ENCODE data around the gene TRAPPC2B.

Gene TRAPPC2B

DNA sequence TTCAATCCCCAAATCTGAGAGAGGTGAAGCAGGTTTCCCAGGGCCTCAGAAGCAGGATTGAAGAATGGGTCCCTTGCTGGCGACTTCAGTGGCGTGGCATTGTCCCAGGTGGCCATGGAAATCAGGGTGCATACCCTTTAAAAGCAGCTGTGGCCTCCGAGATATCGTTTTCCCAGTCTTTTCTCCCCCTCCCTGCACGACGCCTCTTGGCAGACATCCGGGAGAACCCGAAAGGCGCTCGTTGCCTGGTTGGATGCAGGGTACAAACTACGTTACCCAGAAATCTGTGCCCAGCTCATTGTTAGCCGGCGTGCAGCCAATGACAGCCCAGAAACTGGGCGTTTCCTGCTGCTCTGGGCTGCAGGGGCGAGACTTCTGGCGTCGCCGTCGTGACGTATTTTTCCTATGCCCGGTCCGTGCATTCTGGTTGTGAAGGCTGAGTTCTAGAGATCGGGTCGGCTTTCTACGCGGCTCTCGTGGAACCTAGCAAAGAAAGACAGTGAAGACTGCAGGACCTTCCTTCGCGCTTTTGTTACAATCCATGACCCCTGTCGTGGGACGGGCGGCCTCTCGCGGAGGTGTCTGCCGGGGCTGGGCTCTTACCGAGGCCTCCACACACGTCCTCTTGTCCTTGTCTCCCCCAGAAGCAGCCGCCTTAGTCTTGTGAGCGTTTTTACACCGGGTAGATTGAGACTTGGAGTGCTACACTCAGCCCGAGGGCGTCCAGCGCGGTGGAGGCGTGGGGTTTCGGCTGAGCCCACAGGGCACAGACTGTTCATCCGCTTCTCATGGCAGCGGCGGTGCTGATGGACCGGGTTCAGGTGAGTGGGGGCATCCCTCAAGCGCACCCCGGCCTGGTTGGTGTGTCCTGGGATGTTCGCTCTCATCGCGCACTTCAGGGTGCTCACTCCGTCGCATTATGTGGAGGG lies 12.2 kb upstream of the TRAPPC2B start, which contains the start of gene ZNF304 (continued):
- TF ChIP-seq KLF8 (tag by site-specific recombination; IDR thresholded peaks at IDR 0.05) (peak; percentile 84), ZNF776 (tag by site-specific recombination; IDR thresholded peaks at IDR 0.05; ENCODE audit: borderline replicate concordance) (no peak), SCRT1 (tag by site-specific recombination; IDR thresholded peaks at IDR 0.05; ENCODE audit: borderline replicate concordance) (no peak), ZNF670 (tag by site-specific recombination; IDR thresholded peaks at IDR 0.05; ENCODE audit: low read depth) (no peak), MEIS1 (CRISPR knock-in tag; IDR thresholded peaks at IDR 0.05; ENCODE audit: borderline replicate concordance) (no peak), KLF7 (tag by site-specific recombination; IDR thresholded peaks at IDR 0.05; ENCODE audit: borderline replicate concordance) (peak; percentile 46; the same call in 1 of the 2 replicates), FEZF1 (tag by site-specific recombination; IDR thresholded peaks at IDR 0.05) (no peak), ZBTB1 (tag by site-specific recombination; IDR thresholded peaks at IDR 0.05) (no peak), ZNF621 (tag by site-specific recombination; IDR thresholded peaks at IDR 0.05) (no peak), KLF10 (tag by site-specific recombination; IDR thresholded peaks at IDR 0.05) (no peak), ZNF157 (tag by site-specific recombination; IDR thresholded peaks at IDR 0.05) (no peak), ZNF324 (tag by site-specific recombination; IDR thresholded peaks at IDR 0.05) (no peak), SP7 (tag by site-specific recombination; IDR thresholded peaks at IDR 0.05) (no peak), ZBTB48 (tag by site-specific recombination; IDR thresholded peaks at IDR 0.05) (no peak; the same call in 1 of the 2 replicates), ZNF16 (tag by site-specific recombination; IDR thresholded peaks at IDR 0.05; ENCODE audit: low read depth) (no peak), KLF16 (tag by site-specific recombination; IDR thresholded peaks at IDR 0.05) (no peak), SETDB1 (IDR thresholded peaks at IDR 0.05; ENCODE audit: insufficient read length, low read length) (no peak)
- TF ChIP-seq, protein P1, sequence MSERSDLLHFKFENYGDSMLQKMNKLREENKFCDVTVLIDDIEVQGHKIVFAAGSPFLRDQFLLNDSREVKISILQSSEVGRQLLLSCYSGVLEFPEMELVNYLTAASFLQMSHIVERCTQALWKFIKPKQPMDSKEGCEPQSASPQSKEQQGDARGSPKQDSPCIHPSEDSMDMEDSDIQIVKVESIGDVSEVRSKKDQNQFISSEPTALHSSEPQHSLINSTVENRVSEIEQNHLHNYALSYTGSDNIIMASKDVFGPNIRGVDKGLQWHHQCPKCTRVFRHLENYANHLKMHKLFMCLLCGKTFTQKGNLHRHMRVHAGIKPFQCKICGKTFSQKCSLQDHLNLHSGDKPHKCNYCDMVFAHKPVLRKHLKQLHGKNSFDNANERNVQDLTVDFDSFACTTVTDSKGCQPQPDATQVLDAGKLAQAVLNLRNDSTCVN (tag by site-specific recombination; optimal IDR thresholded peaks at IDR 0.05), result no peak
- TF ChIP-seq, protein P2, sequence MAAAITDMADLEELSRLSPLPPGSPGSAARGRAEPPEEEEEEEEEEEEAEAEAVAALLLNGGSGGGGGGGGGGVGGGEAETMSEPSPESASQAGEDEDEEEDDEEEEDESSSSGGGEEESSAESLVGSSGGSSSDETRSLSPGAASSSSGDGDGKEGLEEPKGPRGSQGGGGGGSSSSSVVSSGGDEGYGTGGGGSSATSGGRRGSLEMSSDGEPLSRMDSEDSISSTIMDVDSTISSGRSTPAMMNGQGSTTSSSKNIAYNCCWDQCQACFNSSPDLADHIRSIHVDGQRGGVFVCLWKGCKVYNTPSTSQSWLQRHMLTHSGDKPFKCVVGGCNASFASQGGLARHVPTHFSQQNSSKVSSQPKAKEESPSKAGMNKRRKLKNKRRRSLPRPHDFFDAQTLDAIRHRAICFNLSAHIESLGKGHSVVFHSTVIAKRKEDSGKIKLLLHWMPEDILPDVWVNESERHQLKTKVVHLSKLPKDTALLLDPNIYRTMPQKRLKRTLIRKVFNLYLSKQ (tag by site-specific recombination; IDR thresholded peaks at IDR 0.05; ENCODE audit: borderline replicate concordance), result no peak
- TF ChIP-seq, protein P3, sequence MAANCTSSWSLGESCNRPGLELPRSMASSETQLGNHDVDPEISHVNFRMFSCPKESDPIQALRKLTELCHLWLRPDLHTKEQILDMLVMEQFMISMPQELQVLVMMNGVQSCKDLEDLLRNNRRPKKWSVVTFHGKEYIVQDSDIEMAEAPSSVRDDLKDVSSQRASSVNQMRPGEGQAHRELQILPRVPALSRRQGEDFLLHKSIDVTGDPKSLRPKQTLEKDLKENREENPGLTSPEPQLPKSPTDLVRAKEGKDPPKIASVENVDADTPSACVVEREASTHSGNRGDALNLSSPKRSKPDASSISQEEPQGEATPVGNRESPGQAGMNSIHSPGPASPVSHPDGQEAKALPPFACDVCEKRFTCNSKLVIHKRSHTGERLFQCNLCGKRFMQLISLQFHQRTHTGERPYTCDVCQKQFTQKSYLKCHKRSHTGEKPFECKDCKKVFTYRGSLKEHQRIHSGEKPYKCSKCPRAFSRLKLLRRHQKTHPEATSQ (tag by site-specific recombination; IDR thresholded peaks at IDR 0.05), result no peak
- TF ChIP-seq, protein P4, sequence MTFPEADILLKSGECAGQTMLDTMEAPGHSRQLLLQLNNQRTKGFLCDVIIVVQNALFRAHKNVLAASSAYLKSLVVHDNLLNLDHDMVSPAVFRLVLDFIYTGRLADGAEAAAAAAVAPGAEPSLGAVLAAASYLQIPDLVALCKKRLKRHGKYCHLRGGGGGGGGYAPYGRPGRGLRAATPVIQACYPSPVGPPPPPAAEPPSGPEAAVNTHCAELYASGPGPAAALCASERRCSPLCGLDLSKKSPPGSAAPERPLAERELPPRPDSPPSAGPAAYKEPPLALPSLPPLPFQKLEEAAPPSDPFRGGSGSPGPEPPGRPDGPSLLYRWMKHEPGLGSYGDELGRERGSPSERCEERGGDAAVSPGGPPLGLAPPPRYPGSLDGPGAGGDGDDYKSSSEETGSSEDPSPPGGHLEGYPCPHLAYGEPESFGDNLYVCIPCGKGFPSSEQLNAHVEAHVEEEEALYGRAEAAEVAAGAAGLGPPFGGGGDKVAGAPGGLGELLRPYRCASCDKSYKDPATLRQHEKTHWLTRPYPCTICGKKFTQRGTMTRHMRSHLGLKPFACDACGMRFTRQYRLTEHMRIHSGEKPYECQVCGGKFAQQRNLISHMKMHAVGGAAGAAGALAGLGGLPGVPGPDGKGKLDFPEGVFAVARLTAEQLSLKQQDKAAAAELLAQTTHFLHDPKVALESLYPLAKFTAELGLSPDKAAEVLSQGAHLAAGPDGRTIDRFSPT (tag by site-specific recombination; IDR thresholded peaks at IDR 0.05), result no peak
- TF ChIP-seq, protein P5, sequence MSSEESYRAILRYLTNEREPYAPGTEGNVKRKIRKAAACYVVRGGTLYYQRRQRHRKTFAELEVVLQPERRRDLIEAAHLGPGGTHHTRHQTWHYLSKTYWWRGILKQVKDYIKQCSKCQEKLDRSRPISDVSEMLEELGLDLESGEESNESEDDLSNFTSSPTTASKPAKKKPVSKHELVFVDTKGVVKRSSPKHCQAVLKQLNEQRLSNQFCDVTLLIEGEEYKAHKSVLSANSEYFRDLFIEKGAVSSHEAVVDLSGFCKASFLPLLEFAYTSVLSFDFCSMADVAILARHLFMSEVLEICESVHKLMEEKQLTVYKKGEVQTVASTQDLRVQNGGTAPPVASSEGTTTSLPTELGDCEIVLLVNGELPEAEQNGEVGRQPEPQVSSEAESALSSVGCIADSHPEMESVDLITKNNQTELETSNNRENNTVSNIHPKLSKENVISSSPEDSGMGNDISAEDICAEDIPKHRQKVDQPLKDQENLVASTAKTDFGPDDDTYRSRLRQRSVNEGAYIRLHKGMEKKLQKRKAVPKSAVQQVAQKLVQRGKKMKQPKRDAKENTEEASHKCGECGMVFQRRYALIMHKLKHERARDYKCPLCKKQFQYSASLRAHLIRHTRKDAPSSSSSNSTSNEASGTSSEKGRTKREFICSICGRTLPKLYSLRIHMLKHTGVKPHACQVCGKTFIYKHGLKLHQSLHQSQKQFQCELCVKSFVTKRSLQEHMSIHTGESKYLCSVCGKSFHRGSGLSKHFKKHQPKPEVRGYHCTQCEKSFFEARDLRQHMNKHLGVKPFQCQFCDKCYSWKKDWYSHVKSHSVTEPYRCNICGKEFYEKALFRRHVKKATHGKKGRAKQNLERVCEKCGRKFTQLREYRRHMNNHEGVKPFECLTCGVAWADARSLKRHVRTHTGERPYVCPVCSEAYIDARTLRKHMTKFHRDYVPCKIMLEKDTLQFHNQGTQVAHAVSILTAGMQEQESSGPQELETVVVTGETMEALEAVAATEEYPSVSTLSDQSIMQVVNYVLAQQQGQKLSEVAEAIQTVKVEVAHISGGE (tag by site-specific recombination; conservative IDR thresholded peaks at IDR 0.05; ENCODE audit: low read depth), result peak; percentile 59
- TF ChIP-seq, protein P6, sequence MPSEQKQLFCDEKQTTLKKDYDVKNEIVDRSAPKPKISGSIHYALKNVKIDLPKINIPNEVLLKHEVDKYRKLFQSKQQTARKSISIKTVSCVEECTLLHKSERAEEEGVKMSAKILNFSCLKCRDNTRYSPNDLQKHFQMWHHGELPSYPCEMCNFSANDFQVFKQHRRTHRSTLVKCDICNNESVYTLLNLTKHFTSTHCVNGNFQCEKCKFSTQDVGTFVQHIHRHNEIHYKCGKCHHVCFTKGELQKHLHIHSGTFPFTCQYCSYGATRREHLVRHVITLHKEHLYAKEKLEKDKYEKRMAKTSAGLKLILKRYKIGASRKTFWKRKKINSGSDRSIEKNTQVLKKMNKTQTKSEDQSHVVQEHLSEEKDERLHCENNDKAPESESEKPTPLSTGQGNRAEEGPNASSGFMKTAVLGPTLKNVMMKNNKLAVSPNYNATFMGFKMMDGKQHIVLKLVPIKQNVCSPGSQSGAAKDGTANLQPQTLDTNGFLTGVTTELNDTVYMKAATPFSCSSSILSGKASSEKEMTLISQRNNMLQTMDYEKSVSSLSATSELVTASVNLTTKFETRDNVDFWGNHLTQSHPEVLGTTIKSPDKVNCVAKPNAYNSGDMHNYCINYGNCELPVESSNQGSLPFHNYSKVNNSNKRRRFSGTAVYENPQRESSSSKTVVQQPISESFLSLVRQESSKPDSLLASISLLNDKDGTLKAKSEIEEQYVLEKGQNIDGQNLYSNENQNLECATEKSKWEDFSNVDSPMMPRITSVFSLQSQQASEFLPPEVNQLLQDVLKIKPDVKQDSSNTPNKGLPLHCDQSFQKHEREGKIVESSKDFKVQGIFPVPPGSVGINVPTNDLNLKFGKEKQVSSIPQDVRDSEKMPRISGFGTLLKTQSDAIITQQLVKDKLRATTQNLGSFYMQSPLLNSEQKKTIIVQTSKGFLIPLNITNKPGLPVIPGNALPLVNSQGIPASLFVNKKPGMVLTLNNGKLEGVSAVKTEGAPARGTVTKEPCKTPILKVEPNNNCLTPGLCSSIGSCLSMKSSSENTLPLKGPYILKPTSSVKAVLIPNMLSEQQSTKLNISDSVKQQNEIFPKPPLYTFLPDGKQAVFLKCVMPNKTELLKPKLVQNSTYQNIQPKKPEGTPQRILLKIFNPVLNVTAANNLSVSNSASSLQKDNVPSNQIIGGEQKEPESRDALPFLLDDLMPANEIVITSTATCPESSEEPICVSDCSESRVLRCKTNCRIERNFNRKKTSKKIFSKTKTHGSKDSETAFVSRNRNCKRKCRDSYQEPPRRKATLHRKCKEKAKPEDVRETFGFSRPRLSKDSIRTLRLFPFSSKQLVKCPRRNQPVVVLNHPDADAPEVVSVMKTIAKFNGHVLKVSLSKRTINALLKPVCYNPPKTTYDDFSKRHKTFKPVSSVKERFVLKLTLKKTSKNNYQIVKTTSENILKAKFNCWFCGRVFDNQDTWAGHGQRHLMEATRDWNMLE (tag by site-specific recombination; conservative IDR thresholded peaks at IDR 0.05; ENCODE audit: low read depth), result peak; percentile 78
